GM13976 (cell line): ENCODE data around the gene EIF4G3.

Source experiments
- DNase-seq: peaks from one replicate; pipeline ENCODE4 v3.0.0; 2012; ENCODE audit warnings: low spot score
- CTCF ChIP-seq: IDR thresholded peaks from 2 replicates; pipeline ENCODE4 v1.5.1; 2012; ENCODE audit warnings: borderline replicate concordance, mild to moderate bottlenecking; ENCODE audit not compliant: insufficient read depth; ENCODE audit errors: extremely low read depth, missing control alignments, control extremely low read depth
- in situ Hi-C: fragments of 300-500 bp; cut with MboI; formaldehyde crosslinking; loops from one replicate; pipeline ENCODE4 v1.12.0; 2022; ENCODE audit warnings: low sequenced_read_pairs, mixed read lengths, inconsistent platforms; ENCODE audit not compliant: unreplicated experiment

The EIF4G3 gene

DNA sequence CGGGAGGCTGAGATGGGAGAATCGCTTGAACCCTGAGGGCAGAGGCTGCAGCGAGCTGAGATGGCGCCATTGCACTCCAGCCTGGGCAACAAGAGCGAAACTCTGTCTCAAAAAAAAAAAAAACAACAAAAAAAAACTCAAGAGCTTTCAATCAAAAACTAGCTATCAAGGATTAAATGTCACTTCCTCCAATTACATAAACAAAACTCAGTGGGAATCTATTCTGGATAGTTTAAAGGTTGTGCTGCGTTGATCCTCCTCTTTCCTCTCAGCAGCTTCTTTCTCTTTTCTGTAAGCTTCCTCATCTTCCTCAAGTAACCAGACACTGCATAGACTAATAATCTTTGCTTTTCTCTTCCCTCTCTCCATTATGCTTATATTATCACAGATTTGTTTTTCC, 20.7 kb downstream of the EIF4G3 start:
- no peak for TF ChIP-seq CTCF
- in situ Hi-C loops: no loop called here
- no peak for DNase-seq

- DNase-seq: no peak
- no peak for TF ChIP-seq CTCF
- in situ Hi-C loops: no loop called here
Observed at GRCh38 chr1:21154717-21155116, 22.0 kb downstream of the EIF4G3 start.

DNA sequence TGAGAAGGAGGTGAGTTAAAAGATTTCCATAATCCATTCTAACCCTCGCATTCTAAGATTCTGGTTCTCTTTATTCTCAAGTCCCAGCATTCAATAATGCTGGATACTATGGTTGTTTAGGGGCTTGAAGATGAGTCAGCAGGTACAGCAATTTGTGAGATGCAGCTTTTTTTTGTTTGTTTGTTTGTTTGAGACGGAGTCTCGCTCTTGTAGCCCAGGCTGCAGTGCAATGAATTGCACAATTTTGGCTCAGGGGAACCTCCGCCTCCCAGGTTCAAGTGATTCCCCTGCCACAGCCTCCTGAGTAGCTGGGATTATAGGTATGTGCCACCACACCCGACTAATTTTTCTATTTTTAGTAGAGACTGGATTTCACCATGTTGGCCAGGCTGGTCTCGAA, 23.3 kb downstream of the EIF4G3 start:
- in situ Hi-C loops: no loop called here
- no peak for DNase-seq
- TF ChIP-seq CTCF: no peak

GRCh38 chr1:21152423-21153100, 24.1 kb downstream of the EIF4G3 start:
- no peak for DNase-seq
- in situ Hi-C loops: no loop called here
- no peak for TF ChIP-seq CTCF

DNA sequence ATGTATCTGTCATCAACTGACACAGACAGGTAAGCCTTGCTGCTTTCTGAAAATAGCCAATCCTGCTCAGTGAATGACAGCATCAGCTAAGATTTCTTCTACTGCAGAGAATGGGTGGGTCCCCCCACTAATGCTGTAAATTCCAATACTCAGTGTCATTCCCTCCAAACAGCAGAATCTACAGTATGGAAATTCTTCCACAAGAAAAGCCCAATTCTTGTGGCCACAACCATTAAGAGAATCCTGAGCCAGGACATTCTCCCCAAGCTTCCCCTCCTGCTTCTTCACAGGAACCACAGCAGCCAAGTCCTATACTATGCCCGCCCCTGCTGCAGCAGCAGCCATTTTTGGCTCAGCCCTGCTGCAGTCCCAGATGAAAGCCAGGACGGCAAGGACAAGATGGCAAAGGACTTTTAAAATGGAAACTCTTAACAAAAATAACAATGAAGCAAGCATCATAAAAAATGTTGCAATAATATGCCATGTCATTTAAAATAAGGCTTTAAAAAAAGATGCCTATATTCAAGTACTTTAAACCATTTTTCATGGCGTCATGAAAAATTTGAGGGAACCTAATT, 26.8 kb downstream of the EIF4G3 start:
- DNase-seq: no peak
- in situ Hi-C loops: no loop called here
- no peak for TF ChIP-seq CTCF

DNA sequence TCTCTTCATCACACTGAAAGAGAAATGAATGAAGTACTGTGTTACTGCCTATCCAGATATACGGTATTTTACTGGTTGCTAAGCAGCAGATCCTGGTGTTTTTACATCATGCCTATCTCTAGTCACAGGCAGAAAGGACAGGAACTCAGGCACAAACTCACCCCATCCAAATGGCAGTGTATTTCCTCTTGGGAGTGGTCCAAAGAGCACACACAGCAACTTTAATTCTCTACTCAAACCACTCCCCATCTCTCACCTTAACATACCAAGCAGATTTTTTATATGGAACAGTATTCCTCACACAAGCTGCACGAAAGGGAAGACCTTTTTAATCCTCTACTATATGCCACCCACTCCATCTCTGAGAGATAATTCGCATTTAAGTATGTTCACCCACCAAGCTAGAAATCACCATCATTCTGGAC, 27.3 kb downstream of the EIF4G3 start:
- no peak for TF ChIP-seq CTCF
- DNase-seq: no peak
- in situ Hi-C loops: no loop called here

- DNase-seq: no peak
- in situ Hi-C loops: no loop called here
- no peak for TF ChIP-seq CTCF
Observed at GRCh38 chr1:21143752-21144151, 32.9 kb downstream of the EIF4G3 start.
